GM11168 (cell line): Measurements from ENCODE around the gene CEND1.

ENCODE experiments used
- in situ Hi-C: fragments of 300-500 bp; cut with MboI; formaldehyde crosslinking; loops from one replicate; pipeline ENCODE4 v1.12.0; 2022; ENCODE audit warnings: low sequenced_read_pairs; ENCODE audit not compliant: unreplicated experiment

The CEND1 gene

DNA sequence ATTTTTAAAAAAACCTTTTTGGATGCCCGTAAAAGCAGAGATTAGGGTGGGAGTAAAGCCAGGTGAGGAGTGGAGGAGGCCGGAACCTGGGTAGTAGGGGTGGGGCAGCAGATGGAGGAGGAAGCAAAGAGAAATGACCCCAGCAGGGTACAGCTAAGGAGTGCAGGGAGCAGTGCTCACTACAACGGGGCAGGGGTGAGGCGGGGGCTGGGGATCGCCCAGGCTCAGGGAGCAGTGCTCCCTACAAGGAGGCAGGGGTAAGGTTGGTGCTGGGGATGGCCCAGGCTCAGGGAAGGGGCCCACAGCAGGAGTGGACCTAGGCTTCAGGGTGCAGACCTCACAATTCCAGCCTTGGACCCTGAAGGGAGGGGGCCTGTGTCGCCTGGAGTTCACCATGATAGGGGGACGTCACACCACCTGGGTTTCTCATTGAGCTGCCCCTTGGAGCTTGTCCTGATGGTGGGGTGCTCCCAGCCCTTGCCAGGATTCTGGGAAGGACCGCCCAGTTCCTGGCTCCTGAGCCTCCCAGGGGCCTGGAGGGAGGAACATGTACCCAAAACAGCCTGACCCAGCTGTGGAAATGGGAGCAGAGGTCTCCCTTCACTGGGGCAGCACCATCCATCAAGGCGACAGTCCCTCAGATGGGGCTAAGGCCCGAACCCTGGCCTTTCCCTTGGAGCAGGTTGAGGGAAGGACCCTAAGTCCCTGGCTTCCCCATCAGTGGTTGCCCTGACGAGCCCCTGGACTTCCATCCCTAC lies 26.0 kb upstream of the CEND1 start:
- in situ Hi-C loops, result no loop called here

DNA sequence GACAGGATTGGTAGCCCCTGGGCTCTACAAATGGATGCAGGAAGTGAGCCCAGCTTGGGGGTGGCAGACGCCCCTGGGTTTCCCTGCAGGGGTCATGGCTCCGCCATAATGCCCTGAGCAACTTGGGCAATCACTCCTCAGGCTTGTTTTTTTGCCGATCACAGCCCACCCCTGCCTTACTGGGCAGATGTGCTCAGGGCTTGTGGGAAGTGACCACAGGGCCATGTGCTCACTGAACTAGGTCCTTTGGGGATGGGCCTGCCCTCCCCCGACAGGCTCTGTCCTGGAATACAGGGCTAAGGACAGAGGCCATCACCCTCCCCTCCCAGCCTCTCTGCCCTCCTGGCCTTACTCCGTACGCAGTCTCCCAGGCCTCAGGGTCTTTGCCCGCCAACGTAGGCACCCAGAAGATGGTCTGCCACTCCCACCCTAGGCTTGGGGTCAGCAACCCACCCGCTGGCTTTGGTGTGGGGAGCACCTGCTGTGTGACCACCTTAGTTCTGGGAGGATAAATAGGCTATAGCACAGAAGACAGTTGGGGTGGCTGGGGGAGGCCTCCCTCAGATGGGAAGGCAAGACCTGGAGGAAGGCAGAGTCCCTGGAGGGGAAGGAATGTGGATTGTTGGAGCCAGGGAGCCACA lies 23.7 kb upstream of the CEND1 start:
- in situ Hi-C loops, result no loop called here

DNA sequence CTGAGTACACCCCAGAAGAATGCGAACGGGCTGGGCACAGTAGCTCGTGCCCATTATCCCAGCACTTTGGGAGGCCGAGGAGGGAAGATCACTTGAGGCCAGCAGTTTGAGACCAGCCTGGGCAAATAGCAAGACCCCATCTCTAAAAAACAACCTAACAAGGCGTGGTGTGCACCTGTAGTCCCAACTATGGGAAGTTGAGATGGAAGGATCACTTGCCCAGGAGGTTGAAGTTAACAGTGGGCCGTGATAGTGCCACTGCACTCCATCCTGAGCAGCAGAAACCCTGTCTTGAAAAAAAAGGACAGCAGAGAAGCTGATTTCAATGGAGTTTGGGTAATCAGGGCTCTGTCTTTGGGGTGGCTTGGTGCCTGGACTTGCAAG lies 23.2 kb upstream of the CEND1 start:
- in situ Hi-C loops, result no loop called here

DNA sequence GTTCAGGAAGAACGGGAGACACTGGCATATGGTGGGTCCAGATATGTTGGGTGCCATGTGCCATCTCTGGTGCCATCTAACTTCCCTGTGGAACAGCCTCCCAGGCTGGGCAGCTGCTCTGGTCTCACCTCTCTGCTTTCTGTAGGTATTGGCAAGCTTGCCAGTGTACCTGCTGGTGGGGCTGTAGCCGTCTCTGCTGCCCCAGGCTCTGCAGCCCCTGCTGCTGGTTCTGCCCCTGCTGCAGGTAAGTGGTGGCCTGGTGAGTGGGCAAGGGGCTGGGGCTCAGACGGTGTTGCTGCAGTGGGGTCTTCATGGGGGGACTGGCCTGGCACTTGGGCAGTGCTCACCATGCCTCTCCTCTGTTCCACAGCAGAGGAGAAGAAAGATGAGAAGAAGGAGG lies 22.5 kb upstream of the CEND1 start:
- in situ Hi-C loops, result no loop called here

DNA sequence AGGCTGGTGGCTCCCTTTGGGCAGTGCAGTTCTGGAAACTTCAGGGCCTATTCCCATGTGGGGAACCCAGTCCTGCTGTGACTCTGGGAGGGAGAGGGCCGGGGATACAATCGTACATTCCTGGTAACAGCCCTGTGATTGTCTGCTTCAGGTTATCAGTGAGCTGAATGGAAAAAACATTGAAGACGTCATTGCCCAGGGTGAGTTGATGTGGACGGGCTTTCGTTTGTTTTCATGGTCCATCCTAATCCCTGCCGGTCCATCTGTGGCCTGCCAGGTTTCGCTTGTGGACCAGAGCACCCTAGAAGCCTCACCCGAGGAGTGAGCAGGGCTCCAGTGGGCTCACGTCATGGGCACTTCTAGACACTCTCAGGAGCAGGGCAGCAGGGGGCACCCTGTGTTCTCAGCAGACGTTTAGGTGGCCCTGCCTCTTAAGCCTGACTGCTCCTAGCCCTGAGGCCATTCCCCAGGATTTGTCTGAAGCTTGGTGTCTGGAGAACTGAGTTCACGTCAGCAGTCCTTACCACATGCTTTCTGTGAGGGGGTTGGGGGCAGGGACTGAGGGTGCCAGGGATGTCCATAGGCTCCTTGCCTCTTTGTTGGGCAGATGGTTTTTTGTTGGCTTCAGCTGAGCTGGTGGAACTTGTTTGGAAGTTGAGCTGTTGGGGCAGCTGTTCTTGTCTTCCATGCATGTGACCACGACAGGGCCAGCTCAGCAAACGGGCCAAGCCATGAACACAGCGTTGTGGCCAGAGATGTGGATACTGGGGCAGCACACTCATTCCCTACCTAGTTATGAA lies 21.8 kb upstream of the CEND1 start:
- in situ Hi-C loops, result no loop called here

DNA sequence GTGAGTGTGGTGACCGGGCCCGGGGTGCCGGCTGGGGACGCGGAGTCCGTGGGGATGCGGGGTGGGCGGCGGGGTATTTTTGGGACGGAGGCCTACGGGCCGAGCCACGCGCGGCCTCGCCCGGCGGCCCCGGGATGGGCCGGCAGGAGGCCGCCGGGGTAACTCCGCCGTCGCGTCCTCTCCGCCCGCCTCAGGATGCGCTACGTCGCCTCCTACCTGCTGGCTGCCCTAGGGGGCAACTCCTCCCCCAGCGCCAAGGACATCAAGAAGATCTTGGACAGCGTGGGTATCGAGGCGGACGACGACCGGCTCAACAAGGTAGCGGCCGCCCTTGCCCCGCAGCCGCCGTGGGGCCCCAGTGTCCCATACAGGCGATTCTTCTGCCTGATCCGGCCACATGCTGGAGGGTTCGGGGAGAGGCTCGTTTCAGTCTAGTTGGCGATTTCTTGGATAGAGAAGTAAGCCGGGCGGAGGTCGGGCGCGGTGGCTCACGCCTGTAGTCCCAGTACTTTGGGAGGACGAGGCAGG lies 20.2 kb upstream of the CEND1 start:
- in situ Hi-C loops, result no loop called here

DNA sequence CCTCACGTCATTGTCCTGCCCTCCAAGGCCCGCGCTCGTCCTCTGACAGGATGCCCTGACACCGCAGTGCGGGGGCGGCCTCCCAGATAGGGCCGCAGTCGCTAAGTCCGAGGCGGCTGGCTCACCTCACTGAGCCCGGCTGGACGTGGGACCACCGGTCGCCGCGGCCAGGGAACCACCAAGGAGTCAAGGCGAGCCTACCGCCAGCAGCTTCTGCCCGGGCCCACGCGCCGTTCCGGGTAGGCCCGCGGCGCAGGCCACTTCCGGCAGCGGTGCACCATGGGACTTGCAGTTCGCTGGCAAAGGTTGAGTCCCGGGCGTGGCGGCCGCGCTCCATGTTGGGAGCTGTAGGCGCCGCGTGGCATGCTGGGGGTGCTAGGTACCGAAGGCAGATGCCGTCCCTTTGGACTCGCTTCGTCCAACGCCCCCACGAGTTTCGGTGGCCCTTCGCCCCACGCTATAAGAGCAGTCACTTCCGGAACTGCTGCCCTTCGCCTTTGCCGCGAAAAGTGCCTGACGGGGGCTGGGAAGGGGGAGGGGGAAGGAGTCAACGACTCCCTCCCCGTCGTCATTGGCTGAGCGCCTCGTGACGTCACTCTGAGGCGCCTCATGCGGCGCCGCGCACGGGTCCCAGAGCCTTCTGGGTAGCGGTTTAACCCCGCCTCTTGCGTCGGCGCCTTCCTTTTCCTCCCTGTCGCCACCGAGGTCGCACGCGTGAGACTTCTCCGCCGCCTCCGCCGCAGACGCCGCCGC lies 19.6 kb upstream of the CEND1 start, which contains the start of gene RPLP2:
Gene RPLP2, plus strand, starts transcription at position 681 of the 753 bp plus-strand sequence. CDS start 268 bp downstream, outside the sequence.
- in situ Hi-C loops, result no loop called here

DNA sequence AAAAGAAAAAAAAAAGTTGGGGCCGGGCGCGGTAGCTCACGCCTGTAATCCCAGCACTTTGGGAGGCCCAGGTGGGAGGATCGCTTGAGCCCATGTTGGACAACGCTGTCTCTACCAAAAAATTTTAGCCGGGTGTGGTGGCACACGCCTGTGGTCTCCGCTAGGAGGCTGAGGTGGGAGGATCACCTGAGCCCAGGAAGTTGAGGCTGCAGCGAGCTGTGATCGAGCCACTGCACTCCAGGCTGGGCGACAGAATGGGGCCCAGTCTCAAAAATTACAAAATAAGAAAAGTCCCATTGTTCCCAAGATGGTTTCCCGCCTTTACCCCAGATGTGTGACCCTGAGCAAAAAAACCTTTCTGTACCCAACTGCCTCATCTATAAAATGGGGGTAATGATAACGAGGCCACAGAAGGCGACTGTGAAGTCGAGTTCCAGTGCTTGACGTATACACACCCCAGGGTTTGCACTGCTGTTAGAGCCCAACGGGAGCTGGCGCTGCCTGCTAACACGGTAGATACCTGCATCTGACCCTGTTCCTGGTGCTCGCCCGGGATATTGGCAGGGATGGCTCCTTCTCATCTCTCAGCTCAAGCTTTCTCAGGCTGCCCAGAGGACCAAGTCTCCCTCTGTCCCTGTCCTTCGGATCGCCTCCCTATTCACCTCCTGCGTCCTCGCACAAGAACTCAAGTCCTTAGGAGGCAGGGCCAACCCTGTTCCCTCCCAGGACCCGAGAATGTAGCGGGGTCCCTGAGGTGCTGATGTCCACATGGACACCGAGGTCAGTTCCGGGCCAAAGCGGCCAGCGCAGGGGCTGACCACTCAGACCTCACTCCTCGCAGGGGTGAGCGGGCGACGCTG lies 18.8 kb upstream of the CEND1 start:
- in situ Hi-C loops, result no loop called here

DNA sequence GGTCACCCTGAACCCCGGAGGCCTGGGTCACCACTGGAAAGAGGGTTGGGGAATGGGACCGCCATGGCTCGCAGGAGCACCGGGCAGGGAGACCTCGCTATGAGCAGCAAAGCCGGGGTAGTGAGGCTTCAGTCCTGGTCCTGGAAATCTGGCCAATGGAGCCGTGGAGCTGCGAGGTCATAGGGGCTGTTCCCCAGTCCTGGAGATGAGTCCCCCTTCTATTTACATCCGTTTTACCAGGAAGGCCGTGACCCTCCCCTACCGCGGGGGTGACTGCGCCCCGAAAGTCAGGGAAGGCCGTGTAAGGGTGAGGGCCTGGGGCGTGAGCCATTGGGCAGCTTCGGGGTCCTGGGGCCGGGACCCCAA lies 14.7 kb upstream of the CEND1 start:
- in situ Hi-C loops, result no loop called here

DNA sequence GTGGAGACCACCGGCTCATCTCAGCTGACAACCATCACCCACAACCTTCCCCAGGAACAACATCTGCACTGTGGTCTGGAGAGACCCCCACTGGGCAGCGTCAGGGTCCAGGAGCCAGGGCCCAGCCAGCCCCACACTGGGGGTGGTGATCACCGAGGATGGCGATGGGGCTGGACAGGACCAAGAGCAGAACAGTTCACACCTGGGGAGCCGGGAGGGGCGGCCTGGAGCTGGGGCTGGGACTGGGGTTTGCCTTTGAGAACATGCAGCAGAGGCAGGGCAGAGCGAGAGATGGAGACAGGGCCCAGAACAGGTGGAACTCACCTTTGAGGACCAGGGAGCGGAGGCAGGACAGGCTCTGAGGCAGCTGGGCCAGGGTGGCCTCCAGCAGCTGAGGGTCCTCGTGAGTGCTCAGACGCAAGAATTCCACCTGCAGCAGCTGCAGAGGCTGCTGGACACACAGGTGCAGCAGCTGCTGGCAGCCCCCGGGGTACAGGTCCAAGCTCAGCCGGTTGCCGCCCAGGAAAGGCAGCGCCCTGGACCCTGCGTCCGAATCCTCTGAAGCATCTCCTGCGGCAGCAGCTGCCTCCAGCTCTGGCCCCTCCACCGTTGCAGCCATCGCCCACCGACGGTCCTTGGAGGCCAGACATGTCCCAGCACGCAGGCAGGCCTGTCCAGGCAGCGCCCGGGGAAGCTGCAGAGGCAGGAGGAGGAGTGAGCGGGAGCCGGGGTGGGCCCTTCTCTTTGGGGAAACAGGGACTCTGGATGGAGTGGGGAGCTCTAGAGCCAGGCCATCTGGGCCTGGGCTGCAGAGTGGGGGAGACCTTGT lies 14.1 kb upstream of the CEND1 start:
- in situ Hi-C loops, result no loop called here

DNA sequence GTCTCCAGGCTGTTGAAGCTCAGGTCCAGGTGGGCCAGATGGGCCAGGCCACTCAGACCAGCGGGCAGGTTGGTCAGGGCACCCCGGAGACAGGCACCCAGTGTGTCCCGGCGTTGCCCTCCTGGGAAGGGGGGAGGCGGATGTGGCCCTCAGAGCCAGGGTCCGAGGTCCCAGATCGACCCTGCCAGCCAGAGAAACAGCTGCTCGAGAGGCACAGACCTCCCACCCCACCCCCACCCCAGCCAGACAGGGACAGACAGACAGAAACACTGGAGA lies 13.5 kb upstream of the CEND1 start:
- in situ Hi-C loops, result no loop called here

DNA sequence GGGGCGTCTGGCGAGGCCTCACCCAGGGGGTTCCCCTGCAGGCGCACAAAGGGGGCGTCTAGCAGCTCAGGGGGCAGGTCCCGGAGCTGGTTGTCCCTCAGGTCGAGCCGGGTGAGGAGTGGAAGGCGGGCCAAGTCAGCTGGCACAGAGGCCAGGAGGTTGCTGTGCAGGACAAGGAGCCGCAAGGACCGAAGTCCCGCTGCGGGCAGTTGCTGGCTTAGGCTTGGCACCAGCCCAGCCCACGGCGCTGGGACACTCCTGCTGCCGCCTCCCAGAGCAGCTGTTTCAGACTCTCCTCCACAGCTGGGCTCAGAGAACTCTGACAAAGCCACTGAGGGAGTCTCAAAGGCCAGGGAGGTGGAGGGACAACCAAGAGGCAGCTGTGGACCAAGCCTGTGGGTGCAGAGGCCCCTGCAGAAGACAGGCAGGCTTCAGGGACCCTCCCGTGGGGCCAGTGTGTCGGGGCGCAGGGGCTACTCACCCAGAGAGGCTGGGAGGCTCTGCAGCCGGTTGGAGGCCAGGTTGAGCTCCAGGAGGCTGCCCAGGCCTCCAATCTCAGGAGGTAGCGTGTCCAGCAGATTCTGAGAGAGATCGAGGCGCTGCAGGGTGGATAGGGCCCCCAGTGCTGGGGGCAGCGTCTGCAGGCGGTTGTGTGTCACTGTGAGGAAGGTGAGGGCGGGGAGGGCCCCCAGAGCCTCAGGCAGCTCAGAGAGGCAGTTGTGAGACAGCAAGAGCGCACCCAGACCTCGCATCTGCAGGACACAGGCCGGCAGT lies 13.0 kb upstream of the CEND1 start:
- in situ Hi-C loops, result no loop called here

DNA sequence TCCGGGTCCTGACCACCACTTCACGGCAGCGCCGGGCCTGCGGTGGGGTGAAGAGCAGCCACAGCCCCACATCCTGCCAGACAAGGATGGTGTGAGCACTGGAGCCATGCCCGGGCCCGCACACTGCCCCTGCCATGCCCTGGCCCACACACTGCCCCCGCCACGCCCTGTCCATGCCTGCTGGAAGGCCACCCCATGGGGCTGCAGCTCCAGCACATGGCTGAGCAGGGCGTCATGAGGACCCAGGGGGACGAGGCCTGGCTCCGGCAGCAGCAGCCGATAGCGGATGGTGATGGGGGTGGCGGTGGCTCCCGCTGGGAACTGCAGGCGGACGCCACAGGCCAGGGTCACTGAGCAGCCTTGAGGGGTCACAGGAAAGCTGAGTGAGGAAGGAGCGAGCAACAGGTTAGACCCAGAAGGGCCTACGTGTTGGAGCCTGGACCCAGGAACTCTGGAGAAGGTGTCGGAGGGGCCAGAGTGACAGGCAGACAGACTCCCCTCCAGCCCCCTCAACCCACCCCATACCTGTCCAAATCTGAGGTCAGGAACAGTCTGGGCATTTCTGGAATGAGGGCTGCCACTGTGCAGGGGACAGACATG lies 12.2 kb upstream of the CEND1 start:
- in situ Hi-C loops, result no loop called here

DNA sequence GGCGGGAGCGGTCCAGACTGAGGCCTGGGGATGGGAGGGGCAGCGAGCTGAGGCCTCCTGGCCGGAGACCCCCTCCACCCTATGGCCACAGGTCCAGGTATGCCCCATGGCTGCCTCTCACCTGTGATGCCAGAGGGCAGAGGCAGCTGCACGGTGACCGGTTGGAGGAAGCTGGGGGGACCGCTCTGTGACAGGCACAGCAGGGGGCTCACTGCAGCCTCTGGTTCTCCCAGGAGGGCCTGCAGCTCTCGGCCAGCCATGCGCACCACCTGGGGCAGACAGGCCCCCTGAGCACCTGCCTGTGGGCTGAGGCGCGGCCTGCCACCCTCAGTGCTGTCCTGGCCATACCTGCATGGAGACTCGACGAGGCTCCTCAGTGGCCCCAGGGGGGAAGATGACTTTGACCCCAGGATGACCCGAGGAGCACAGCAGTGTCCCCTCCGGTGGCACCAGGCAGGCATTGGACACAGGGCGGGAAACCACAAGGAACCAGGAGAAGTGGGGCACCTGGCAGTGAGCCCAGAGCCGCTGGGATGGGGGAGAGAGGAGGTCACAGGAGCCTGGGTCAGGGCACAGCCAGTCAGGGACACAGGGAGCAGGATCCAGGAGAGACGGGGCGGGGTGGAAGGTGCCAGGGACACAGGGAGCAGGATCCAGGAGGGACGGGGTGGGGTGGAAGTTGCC lies 11.3 kb upstream of the CEND1 start:
- in situ Hi-C loops, result no loop called here

DNA sequence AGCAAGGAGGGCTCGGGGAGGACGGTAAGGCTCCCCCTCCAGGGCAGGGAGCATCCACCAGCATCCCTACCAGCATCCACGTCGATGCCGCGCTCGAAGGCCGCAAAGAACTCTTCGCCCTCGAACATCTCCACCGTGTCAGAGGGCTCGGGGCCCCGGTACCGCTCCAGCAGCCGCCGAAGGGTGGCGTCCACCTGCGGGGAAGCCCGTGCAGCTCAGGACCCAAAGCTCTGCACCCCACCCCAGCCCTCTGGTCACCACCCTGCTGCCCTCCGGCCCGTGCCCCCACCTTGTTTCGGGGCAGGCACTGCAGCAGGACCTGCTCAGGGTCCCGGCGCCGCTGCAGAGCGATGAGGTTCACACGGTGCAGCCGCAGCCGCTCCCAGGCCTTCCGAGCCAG lies 10.6 kb upstream of the CEND1 start:
- in situ Hi-C loops, result no loop called here

DNA sequence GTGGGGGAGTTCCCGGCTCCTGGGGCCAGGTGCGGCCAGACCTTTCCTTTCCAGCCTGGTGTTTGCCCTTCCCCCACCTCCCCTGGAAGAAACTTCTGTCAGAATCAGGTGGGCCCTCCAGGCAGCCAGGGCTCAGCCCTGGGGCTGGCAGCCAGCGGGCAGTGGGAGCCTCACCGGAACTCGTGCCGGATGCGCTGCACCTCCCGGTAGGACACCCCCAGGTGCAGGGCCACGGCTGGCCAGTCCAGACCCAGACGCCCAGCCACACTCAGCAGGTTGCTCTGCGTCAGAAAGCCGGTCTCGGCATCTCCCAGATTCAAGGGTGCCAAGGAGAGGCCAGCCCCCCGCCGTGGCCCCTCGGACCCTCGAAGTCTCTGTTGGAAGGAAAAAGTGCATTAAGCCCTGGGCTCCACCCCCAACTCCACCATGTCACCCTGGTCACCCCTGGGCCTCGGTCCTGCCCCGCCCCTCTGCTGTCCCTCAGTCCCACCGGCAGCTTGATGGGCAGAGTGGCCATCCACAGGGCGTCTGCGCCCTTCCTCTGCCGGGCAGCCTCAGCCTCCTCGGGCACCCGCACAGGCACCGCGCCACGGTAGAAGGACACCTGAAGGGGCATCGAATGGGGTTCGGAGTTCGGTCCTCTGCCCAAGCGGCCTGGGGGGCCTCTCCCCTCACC lies 9.9 kb upstream of the CEND1 start:
- in situ Hi-C loops, result no loop called here
